CD4-positive, alpha-beta T cell treated with Interferon alpha-2 for 1 hour (primary cell): Measurements from ENCODE around the gene CACHD1.

Experiments used
- DNase-seq, 2 donors: peaks; one replicate each; pipeline ENCODE4 v3.0.0-alpha.2; 2020 to 2022

Gene CACHD1

DNA sequence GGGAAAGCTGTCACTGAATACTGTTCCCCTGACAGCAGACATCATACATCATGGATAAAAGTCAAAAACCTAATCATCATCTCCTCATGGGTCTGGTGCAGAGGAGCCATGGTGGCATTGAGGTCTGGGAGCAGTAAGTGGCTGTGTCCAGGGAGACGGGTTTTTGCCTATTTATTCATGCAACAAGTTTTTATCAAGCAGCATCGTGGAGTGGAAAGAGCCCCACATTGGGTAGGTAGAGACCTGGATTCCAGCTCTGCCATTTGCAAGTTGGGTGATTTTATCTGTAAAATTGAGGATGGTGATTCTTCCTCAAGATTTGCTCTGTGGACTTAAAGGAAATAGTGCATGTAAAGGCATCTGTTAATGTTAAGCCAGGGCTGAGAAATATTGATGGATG, 4.2 kb downstream of the CACHD1 start:
- DNase-seq: no peak

DNA sequence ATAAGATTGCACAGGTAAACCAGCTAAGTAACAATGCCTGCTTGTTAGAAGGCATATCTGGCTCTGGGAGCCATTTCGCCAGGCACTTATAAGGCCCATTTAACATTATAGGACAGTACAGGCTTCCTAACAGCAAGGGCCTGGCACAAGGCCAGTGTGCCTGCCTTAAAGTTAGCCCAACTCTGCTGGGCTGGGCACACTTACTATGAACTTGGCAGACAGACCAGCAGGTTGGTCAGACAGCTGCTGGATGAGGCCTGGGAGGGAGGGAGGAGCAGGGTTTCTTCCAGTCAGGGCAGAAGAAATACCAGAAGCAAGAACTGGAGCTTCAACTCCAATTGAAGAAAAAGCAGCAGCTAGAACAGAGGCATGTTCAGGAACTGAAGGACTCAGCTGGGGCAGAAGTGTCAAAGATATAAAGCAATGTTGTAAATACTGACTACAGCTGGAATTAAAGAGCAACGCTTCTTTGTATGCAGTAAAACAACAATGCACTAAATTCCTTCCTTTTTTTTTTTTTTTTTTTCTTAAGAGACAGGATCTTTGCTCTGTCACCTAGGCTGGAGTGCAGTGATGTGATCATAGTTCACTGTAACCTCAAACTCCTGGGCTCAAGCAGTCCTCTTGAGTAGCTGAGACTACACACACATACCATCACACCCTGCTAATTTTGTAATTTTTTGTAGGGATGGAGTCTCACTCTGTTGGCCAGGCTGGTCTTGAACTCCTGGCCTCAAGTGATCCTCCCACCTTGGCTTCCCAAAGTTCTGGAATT, 4.9 kb downstream of the CACHD1 start:
- DNase-seq: no peak

DNA sequence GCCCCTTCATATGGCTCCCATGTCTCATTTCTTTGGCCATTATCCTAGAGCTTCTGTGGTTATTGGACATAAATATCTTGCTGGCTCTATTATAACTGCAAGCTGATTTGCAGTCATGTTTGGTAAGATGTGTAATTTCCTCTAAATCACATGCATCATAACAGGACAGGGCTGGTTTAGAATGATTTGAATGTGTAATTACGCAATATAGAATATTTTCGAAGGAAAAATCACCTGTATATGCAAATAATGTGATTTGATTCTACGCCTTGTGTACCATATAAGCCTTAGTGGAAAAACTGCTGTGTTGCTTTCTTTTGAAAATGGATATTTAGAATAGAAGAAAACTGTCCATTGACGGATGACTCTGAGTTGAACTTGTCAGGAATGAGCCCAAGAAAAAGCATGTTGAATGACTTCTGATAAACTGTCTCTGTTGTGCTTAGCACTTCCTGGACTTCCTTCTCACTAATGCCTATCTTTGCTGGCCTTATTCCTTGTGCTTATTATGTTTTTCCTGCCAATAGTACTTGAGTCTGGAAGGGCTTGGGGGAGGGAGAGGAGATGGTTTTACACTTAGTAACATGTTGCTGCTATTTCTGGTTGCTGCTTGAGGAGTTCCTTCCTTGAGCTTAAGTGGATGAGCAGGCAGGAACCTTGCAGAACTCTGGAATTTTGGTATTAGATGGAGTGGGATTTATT, 6.5 kb downstream of the CACHD1 start:
- no peak for DNase-seq

DNA sequence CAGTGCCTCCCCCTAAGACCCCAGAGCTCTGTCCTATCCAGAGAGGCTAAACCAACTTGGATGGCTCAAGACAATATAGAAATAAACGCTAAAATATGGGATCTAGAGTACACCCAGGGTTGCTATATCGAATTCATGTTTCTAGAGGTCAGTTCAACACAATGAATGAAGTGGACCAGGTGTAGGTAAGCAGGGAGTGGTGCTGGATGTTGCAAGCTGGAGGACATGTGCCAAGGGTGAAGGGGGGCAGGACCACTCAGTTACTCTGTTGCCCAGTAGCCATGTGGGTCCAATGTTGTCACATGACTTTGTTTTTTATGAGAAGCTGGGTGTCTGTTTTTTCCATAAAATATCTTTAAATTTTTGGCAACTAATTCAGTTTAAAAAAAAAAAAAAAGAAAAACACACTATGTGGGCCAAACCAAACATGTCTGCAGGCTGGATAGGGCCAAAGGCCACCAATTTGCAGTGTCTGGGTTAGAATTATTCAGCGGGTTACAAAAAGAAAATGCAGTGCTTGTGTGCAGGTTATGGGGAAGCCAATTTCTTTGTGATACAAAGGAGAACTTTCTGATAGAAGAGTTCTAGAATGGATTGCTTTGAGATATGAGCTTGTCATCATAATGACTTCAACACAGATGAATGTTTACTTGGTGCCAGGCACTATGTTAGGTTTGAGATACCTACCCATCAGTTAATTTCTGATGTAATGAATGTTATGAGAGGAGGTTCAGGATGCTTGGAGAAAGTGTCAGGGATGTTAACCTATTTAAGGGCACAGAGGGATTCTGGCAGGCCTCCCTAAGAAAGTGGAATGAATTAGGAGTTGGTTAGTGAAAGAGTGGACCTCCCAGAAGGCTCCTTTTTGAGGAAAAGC, 8.9 kb downstream of the CACHD1 start:
- no peak for DNase-seq

DNA sequence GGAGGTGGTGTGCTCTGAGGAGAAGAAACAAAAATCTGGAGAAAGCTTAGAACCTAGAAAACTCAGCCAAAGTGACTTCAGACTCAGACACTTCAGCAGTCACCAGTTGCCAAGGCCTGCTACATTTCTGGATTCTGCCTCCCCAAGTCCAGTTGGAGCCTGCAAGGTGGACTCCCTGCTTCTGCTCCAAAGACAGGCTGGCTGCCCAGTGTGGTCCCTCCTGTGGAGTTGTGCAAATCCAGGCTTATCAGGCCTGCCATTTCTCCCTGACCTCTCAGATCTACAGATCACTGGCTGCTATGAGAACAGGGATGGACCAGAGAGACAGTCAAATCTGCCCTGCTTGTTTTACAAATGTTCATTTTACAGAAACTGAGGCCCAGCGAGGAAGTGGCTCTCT, 9.9 kb downstream of the CACHD1 start:
- no peak for DNase-seq

DNA sequence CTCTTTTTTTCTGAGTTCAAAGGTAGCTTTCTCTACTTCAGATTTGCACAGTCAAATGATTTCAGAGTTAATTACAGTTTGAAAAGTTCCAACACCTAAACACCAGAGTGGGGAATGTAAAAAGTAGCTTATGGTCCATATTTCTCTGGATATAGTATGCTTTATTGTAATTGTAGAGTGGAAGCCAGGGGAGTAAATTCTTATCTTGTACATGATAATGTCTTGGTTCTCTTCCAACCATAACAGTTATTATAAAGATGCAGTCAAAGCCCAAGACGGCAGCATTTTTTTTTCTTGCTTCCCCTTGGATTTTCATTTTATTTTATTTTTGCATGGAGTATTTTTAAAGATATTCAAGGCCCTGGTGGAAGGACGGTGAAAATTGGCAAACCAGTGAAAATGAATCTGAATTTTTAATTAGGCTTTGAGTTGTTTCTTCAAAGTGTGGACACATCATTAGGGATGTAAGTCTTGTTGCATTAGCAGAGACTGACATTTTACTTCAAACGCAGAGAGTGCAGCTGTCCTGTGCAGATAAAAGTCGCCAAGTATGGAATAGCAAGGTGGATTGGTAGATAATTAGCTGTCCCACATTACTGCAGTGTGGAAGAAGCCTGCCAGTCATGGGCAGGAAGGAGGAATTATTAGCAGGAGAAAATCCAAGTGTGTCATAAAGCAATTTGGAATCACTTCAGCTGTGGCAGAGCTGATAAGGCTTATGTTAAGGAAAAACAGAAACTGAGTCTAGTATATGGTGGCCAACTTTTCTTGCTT, 11.3 kb downstream of the CACHD1 start:
- DNase-seq: no peak

DNA sequence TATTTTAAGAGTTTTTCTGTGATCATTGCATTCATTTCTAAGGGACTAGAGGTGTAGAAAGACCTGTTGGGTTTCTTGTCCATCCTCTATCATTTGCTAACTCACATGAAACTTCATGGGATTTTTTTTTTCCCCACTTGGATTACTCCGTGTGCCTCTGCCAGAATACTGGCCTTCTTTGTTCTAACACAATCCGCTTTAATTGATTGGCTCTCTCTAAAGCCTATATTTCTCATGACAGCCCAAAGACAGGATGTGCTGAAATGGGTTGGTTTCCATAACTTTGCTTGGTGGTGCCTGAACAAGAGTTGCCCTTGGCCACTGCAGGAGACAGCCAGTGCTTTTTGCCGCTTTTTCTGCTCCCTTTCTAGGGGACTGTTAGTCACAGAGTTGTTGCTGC, 12.2 kb downstream of the CACHD1 start:
- DNase-seq: no peak

DNA sequence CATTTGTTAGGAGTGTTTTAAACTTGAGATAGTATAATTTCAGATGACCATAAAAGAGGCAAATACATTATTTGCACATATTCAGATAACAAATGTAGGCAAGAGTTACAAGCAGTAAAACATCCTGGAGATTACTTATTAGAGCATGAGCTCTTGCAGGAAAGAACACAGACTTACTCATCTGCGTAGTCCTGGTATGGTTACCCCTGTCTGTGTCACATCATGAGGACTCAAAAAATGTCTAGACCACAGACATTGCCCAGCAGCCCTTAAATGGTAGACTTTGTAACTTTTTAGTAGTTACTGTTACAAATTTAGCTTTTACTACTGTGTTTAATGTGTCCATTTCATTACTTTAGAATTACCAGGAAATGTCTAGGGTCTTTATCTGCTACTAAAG, 12.8 kb downstream of the CACHD1 start:
- no peak for DNase-seq

DNA sequence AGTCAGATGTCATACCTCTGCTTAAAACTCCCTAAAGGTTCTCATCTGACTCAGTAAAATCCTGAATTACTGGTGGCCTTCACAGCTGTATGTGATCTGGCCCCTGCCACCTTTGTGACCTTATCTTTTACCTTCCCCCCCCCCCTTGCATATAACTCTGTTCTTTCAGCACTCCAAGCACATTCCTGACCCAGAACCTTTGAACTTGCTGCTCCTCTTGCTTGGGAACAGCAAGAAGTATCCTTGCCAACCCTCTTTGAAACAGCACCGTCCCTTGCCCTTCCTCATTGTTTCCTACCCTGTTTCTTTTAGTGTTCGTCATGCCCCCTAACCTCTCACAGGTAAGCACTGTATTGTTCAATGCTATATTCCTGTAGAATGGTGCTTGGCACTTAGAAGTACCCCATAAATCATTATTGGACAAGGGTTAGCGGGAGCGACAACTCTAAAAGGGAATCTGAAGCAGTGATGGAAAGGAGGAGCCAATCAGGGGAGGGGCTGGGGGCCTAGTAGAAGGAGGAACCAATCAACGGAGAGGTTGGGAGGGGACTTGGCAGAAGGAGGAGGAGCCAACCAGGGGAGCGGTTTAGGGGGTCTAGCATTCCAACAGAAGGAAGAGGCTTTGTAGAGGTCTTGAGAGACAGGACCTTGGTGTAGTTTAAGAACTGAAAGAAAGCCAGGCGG, 13.9 kb downstream of the CACHD1 start:
- no peak for DNase-seq

DNA sequence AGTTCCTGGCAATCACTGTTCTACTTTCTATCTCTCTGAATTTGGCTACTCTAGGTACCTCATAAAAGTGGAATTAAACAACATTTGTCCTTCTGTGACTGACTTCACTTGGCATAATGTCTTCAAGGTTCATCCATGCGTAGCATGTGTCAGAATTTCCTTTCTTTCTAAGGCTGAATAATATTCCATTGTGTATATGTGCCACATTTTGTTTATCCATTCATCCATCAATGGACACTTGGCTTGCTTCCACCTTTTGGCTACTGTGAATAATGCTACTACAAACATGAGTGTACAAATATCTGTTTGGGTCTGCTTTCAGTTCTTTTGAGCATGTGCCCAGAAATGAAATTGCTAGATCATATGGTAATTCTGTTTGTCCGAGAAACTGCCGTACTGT, 14.7 kb downstream of the CACHD1 start:
- no peak for DNase-seq

DNA sequence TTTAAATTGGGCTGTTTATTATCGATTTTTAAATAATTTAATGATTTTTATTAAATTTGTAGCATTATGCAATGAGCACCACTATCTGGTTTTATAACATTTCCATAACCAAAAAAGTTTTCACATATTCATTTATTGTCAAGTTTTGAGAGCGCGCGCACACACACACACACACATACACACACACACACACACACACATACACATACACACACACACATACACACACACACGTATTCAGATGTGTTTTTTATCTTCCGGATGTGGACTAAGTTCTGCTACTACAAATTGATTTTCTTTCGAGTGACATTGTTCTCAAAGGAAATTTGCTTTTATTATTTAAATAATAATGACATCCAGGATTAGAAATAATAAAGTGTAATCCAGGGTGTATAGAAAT, 16.3 kb downstream of the CACHD1 start:
- no peak for DNase-seq

DNA sequence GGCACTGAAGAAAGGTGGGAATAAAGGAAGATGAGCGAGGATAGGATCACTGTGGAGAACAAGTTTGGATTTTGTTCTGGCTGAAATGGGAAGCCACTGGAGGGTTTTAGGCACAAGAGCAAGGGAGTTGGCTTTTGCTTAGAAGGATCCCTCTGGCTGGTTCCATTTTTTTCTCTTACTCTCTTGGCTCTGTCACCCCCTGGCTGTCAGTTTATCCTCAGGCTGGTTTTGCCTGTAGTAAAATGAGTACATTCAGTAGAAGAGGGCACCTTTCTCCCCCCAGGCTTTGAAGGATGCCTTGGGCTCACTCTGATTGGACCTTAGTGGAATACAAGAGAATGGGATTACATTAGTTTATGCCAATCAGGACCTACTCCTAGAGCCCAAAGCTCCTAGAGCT, 17.1 kb downstream of the CACHD1 start:
- DNase-seq: no peak

DNA sequence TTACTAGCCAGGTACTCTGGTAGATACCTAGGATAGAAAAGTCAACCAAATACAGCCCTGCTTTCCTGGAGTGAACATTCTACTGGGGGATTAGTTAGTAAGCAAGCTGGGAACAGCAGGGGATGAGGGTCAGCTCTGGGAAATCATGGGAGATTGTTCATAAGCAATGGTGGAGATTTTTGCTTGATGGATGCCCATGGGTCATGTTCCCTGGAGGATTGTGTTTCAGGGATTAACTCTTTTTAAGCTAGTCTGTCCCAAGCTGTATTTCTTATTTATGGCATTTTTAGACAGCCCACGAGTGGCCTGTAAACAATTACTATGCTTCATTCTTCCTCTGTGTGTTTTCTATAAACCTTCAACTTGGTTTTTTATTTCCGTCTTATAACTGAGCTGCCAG, 18.9 kb downstream of the CACHD1 start:
- DNase-seq: no peak

DNA sequence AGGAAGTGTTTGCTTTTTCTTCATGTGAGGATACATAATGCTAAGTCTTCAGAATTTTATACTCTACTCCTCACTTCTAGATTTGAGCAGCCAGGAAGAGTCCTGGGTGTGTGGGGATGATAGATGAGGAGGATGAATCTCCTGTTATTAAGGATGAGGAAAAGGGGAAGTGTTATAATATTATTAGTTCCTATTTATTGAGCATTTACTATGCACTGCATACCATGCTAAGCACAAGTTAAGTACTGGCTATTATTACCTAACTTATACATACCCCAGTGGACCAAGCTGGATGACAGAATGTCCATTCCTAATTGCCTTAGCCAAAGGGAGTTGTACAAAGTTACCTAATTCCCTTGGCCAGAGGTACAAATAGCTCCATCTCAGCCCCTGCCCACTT, 19.8 kb downstream of the CACHD1 start:
- DNase-seq: no peak

DNA sequence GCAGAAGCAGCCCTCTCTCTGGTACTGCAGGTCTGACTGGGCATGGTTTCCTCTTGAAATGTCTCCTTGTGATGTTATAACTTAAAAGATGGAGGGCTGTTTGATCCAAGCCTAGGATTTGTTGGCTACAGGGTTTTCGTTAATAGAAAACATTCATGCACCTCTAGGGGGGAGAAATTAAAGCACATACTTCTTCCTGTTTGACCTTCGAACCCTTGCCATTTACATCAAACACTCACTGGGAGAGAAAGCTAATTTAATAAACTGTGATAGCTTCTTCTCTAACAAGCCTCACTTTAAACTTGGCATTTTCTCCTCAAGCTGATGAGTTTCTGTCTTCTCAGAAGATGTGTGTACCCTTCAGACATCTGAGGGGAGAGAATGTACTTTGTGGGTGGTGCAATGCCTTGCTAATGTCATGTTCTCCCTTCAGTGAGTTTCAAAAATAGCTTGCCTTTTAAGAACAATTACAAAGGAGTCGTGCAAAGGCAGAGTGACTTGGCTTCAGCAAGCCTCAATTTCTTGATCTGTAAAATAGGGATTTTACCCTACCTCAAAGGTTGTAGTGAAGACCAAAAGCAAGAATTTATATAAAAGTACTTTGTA, 20.4 kb downstream of the CACHD1 start:
- DNase-seq: no peak

DNA sequence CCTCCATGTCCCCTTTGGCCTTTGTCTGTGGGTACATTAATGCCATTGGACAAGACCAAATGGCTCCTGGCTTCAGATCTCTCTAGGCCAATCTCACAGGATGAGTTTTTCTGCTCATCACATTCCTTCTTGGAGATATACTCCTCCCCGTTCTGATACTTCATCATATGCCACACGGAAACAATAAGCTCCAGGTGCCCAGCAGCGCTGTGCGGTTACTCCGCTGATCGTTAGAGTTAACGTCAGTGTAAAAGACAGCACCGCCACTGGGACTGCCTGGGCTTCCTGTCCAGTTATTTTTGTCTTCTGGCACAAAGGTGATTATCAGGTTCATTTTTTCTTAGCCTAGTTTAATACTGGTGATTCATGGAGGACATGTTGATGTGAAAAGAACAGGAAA, 22.5 kb downstream of the CACHD1 start:
- DNase-seq: no peak

DNA sequence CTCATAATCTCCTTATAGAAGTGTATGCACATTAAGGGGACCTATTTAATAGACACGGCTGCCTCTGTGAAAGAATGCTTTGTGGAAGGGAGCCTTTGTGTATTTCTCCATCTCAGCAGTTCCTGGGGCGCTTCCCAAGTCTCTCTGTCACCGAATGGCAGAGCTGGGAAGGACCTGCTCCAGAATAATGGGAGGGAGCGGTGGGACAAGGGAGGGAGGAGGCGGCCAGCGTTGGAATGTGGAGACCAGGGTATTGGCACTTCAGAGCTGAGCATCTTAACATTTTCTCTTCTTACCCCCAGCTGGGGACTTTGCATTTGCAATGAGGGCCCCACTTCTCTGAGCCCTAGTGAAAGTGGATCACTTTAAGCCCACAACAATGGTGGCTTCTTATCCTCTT, 23.9 kb downstream of the CACHD1 start:
- DNase-seq: no peak

DNA sequence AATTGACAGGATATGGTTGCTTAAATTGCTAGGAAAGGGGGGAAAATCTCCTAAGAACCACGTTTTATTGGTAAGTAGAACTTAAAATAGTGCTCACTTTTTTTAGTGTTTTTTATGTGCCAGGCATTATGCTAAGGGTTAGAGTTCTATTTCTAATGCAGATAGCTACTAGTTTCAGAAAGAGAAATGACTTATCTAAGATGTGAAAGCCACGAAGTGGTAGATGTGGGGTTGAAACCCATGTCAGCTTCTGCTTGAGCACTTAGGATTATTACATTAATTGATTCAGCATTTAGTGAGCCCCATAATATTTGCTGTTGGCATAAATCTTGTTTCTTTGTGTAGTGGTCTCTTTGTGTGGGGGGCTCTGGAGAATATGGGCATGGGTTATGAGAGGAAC, 24.7 kb downstream of the CACHD1 start:
- no peak for DNase-seq

DNA sequence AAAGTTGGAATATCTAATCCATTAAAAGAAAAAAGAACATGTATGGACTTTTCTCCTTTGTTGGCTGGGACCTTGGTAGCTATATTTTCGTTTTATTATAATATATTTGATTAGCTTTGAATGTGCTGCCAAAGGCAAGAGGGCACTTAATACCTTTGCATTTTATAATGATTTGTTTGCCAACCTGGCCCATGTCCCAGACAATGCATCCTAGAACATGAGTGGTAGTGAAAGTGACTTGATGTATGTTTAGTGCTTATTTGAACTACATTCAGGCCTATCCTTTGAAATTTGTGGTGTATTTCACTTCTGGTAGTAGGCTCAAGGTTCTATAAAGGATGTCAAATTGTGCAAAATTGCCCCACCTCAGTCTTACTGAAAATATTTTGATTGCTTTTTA, 25.9 kb downstream of the CACHD1 start:
- no peak for DNase-seq

DNA sequence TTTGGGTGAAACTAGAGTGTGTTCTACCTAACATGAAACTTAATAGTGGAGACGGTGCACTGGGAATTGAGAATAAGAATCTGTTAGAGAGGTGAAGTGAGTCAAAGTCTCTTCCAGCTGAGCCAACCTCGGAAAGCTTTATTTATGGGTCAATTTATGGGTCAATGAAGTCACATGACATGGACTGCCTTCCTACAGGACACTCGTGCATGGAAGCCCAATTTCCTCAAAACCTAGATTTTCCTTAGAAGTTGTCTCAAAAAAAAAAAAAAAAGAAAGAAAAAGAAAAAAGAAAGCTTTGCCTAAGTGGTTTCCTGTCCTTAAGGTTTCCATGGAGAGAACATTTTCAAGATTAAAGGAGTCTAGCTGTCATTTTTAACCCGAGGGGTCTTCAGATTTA, 26.7 kb downstream of the CACHD1 start:
- DNase-seq: no peak

DNA sequence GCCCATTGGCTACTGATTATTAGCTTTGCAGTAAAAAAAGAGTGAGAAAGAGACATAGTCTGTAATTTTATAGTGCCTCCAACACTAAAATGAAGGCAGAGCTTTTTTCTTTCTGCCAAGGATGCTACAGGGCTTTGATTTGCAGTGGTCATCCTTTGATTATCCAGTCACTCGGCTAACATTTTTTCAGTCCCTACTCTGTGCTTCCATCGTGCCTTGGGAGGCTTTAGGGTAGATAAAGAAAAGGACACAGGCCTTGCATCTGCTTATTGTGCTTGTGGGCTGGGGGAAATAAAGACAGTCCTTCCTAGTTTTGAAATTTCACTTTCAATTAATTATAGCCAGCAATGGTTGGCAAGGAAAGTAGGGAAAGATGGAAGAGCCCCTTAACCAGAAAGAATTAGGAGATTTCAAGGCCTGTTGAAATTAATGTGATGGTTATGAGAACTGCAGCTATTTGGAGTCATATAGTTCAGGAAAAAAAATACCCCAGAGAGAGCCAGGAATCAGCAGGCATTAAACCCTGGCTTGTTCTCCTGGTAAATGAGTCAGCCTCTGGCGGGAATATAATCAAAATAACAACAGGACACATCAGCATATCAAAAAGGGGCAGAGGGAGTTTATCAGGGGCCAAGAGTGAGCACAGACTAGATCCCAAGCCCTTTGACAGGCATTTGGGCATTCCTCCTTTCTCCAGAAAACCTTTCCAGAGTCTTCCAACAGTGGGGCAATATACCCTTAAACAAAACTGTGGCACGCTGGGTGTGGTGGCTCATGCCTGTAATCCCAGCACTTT, 27.4 kb downstream of the CACHD1 start:
- DNase-seq: no peak
